ENCODE results near the gene CEP97.
"Not testable (repeated sequence)": the region's sequence is repeated elsewhere in the genome, so short reads cannot be mapped to it uniquely, and the experiment has no call there.

DNA sequence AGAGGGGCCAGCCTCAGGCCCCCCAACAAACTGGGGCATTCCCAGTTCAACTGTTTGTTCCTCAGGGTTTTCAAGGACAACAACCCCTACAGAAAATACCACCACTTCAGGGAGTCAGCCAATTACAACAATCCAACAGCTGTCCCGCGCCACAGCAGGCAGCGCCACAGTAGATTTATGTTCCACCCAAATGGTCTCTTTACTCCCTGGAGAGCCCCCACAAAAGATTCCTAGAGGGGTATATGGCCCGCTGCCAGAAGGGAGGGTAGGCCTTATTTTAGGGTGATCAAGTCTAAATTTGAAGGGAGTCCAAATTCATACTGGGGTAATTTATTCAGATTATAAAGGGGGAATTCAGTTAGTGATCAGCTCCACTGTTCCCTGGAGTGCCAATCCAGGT, 29.6 kb upstream of the CEP97 start:
- not testable (repeated sequence) for TF ChIP-seq POLR2A (IDR thresholded peaks at IDR 0.05)
- TF ChIP-seq, protein P1, sequence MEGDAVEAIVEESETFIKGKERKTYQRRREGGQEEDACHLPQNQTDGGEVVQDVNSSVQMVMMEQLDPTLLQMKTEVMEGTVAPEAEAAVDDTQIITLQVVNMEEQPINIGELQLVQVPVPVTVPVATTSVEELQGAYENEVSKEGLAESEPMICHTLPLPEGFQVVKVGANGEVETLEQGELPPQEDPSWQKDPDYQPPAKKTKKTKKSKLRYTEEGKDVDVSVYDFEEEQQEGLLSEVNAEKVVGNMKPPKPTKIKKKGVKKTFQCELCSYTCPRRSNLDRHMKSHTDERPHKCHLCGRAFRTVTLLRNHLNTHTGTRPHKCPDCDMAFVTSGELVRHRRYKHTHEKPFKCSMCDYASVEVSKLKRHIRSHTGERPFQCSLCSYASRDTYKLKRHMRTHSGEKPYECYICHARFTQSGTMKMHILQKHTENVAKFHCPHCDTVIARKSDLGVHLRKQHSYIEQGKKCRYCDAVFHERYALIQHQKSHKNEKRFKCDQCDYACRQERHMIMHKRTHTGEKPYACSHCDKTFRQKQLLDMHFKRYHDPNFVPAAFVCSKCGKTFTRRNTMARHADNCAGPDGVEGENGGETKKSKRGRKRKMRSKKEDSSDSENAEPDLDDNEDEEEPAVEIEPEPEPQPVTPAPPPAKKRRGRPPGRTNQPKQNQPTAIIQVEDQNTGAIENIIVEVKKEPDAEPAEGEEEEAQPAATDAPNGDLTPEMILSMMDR (IDR thresholded peaks at IDR 0.05) = not testable (repeated sequence)

Data from right lobe of liver (tissue), 4 donors.